GM10847 (cell line): ENCODE data around the gene NFIA.

Experiments
- POLR2A ChIP-seq: IDR thresholded peaks from 2 replicates; pipeline ENCODE4 v1.6.1; 2011; ENCODE audit not compliant: insufficient read length; ENCODE audit errors: extremely low read depth

Gene NFIA

GRCh38 chr1:61182480-61182879 lies 100.1 kb downstream of the NFIA start:
- no peak for TF ChIP-seq POLR2A

- TF ChIP-seq POLR2A: no peak
Observed at GRCh38 chr1:61183471-61184039, 101.2 kb downstream of the NFIA start.

GRCh38 chr1:61184040-61184713 lies 101.8 kb downstream of the NFIA start:
- TF ChIP-seq POLR2A: no peak

DNA sequence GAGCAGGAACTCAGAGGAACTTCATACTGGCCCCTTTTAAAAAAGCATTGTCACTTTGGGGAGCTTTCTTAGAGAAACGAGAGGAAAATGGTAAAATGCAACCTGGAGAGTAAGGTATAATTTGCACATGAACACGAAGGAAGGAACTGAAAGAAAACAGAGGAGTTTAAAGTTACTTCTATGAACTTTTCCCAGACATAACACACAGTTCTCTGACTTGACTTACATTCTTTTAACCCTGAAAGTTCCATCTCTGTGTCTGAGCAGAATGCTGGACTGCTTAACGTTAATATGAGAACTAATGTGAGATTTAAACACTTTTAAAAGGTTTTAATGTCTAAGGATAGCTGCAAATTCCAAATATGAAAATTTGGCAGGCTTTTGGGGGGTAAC lies 102.3 kb downstream of the NFIA start:
- TF ChIP-seq POLR2A: no peak

GRCh38 chr1:61186753-61187152 lies 104.4 kb downstream of the NFIA start:
- no peak for TF ChIP-seq POLR2A

DNA sequence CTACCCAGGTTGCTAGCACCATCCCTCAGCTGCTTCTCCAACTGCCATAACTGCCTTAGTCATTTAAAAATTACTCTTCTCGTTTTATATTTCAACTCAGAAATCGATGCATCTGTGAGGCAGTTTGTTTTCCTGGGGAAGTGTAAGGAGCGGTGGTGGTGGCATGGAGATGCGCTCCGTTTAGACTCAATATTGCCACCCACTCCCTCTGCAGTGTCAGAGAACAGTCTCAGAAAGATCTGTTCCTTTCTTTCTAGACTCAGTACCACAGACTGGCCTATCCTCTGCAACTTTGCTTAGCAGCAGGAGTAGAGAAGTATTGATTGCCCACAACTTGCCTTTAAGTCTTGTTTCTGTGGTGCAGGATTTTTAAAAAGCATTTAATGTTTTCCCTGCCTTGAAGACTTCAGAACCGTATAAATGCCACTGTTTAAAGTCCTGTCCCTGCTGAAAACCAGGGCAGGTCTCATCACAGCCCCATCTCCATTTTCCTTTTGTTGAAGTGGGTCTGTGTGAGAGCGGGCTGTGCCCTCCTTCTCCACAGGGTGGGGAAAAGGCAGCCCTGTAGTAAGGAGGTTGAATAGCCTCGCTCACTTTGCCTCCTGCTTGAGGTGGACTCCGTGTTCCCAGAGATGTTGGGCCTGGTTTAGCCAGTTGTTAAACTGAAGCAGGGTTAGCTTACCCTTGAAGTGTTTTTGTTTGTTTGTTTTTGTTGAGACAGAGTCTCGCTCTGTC lies 105.2 kb downstream of the NFIA start:
- TF ChIP-seq POLR2A: no peak

GRCh38 chr1:61190153-61190552 lies 107.8 kb downstream of the NFIA start:
- no peak for TF ChIP-seq POLR2A

DNA sequence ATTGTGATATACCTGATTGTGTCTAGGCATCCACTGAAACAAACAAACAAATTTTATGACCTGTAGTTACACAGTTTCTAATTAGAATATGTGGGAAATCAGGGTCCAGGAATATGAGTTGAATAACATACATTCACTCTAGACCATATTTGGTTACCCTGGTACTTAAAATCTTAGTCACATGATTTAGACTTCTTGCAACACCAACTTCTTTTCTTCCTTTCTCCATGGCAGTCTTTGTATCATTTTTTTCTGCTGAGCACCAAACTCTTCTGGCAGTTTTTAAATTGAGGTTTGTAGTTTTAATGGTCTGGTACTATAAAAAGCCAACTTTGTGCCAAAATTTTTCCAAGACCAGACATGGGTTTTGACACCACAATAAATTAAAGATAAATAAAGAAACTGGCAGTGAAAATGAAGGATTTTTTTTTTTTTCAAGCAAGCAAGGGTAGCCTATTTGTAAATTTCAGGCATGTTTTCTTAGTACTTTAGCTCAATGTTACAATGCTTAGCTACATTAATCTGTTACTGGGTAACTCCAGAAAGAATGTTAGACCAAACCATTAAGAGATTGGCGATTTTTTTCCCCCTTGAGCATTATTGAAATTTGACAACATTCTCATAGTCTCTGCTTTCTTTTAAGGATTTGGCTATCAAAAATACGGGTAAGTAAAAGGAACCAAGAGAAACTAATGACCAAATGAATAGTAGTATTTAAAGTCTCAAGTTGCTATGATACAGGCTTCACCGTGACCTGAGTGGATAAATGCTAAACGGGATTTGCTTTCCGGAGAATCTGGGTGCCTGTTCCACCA lies 108.5 kb downstream of the NFIA start:
- no peak for TF ChIP-seq POLR2A

- no peak for TF ChIP-seq POLR2A
Observed at GRCh38 chr1:61191433-61191720, 109.0 kb downstream of the NFIA start.

- TF ChIP-seq POLR2A: no peak
Observed at GRCh38 chr1:61192663-61193330, 110.4 kb downstream of the NFIA start.

- no peak for TF ChIP-seq POLR2A
Observed at GRCh38 chr1:61193808-61194207, 111.4 kb downstream of the NFIA start.

DNA sequence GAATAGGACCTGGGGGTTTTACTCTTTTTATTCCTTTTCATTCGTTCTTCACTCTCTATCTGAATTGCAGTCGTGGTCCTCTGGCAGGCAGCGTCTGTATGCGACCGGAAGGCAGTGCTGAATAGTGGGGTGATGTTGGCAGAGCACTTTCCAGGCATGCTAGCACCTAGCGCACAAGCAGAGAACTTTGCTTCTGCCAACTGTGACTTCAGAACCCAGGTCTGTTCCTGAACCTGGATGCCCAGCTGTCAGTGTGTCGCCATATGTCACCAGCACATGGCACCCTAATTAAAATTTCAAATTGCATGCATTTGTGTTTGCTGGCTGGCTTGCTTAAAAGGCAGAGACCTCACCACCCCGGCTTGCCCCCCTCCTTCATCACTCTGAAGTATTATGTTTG lies 116.2 kb downstream of the NFIA start:
- TF ChIP-seq POLR2A: no peak

DNA sequence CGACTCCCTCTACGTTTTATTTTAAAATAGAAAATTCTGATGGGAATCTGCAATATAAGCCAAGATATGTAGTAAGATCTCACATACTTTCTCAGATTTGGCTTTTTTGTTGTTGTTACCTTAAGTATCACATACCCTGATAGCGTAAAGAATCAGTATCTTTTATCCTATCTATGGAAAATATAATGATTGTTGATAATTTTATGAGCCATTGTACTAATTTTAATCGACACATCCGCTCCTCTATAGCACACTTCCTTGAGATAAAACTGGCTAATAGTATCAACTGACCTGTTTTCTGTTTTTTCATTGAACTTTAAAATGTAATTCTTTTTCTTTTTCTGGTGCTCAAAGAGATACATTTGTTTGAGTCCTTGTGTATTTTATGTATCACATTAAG lies 118.7 kb downstream of the NFIA start:
- TF ChIP-seq POLR2A: no peak

DNA sequence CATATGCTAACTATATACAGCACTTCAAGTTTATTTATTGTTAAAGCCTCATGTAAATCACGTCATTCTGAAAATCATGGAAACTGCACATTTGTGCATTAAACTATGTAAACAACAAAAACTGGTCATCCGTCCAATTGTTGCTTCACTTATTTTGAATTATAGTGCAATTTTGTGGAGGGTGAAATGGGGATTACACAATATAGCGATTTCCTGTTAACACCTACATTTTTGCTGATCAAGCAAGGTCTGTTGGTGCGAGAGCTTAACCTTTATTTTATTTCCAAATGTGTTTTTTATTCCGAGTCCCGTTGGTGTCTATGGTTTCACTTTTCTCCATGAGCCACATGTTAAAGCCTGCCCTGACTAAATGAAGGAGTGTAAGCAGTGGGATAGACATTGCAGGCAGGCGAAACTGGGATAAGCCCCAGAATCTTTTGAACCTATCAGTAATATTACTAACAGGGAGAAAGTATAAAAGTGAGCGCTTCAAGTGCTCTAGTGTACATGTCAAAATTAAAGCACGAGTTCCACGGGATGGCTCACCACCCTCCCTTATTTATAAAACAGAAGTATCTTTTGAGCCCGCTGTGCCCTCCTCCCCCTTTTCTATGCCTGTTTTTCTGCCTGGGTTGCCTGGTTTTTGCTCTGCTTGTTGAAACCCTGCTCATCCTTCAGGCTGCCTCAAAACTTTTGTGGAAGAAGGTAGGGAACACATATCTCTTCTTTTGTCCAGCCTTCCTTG lies 120.7 kb downstream of the NFIA start:
- no peak for TF ChIP-seq POLR2A

DNA sequence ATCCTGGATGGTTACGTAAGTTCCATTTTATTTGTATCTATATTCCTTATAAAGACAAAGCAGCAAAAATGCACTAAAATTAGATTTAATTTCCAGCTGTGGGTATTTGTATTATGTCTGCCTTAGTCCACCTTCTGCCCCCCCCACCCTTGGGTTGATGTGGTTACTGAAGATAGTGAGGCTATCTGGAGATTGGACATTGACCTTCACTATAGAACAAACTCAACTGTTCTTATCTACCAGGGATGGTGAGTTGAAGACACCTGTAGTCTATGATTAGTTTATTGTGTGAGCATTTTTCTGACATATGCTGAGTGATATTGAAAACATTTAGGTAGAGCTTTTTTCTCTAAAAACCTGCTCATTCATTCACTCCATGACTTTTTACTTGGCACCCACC lies 122.2 kb downstream of the NFIA start:
- TF ChIP-seq POLR2A: no peak
